Endothelial cell of umbilical vein (primary cell): ENCODE measurements around the gene CRB1. TPM values are rescaled to one million over a fixed set of nuclear protein-coding genes. Genes with fewer than 3 reads are reported as not detected.
"Not testable (repeated sequence)": the region's sequence is repeated elsewhere in the genome, so short reads cannot be mapped to it uniquely, and the experiment has no call there.

Experiments
- BruUV-seq: library from RNA; stranded (reverse); fragments of 400-500 nt; replicated peaks from 2 replicates; lab custom pipeline; 2021; lab: Mats Ljungman, UMichigan
- CTCF ChIA-PET: fragments of 300-600, 350-600 bp; sonication (Branson Sonifier 250); formaldehyde crosslinking; loops from one replicate; lab custom pipeline; 2021; ENCODE audit warnings: antibody characterized with exemption, inconsistent platforms; lab: Charles Lee
- POLR2A ChIA-PET: fragments of 300-600, 350-600 bp; sonication (Branson Sonifier 250); formaldehyde crosslinking; loops from one replicate; lab custom pipeline; 2021; ENCODE audit warnings: antibody characterized with exemption, inconsistent platforms; lab: Charles Lee
- DNase-seq: peaks from one replicate; pipeline ENCODE4 v3.0.0-alpha.2; 2011; ENCODE audit warnings: low read depth, low spot score
- FAIRE-seq: peaks from 2 replicates; lab custom pipeline; 2011; peaks lifted over from hg19 to GRCh38; lab: Jason Lieb, UNC
- H2AFZ ChIP-seq: 2 replicates; pipeline ENCODE4 v1.6.0; 2012; ENCODE audit warnings: low read depth, low read length, control low read depth, inconsistent platforms
- H3K27ac ChIP-seq: 2 replicates; pipeline ENCODE4 v1.5.1; 2011; ENCODE audit warnings: low read depth, mild to moderate bottlenecking, control low read depth, low read length, moderate library complexity; ENCODE audit not compliant: insufficient read depth
- H3K27me3 ChIP-seq, 2 experiments: 2 replicates each; pipeline versions ENCODE4 v1.6.0 to v1.6.1; 2011; ENCODE audit warnings: low read length in 2 of 2, mixed read lengths in 1 of 2; ENCODE audit not compliant: control insufficient read depth in 2 of 2, insufficient read depth in 2 of 2
- H3K36me3 ChIP-seq, 2 experiments: 2 replicates in 1 of 2; 3 replicates in 1 of 2; pipeline ENCODE4 v1.5.1; 2011; ENCODE audit warnings: low read length in 2 of 2, mild to moderate bottlenecking in 1 of 2, moderate library complexity in 1 of 2; ENCODE audit not compliant: control insufficient read depth in 2 of 2, insufficient read depth in 2 of 2; ENCODE audit errors: extremely low read depth in 1 of 2
- H3K4me1 ChIP-seq: 3 replicates; pipeline ENCODE4 v1.5.1; 2011; ENCODE audit warnings: mild to moderate bottlenecking, low read length; ENCODE audit not compliant: control insufficient read depth, insufficient read depth; ENCODE audit errors: extremely low read depth
- H3K4me2 ChIP-seq: 2 replicates; pipeline ENCODE4 v1.6.1; 2011; ENCODE audit warnings: low read length, control low read depth, mixed read lengths; ENCODE audit not compliant: insufficient read depth
- H3K4me3 ChIP-seq, 3 experiments: fragments of 200-600 bp in 1 of 3; sonication (generic), shearing (Covaris generic) in 1 of 3; replicated peaks in 1 of 3; 2 replicates each; pipeline ENCODE4 v1.5.1; 2011 to 2016; ENCODE audit warnings: control low read depth in 3 of 3, low read length in 3 of 3, mild to moderate bottlenecking in 2 of 3, inconsistent platforms in 1 of 3, low read depth in 1 of 3, moderate library complexity in 1 of 3; ENCODE audit not compliant: insufficient read depth in 1 of 3
- H3K79me2 ChIP-seq: 2 replicates; pipeline ENCODE4 v1.6.0; 2012; ENCODE audit warnings: low read length, inconsistent platforms; ENCODE audit not compliant: control insufficient read depth, insufficient read depth
- H3K9ac ChIP-seq: replicated peaks from 2 replicates; pipeline ENCODE3; 2011; ENCODE audit warnings: low read length, control low read depth; ENCODE audit not compliant: insufficient read depth; ENCODE audit errors: extremely low read depth
- H3K9me1 ChIP-seq: replicated peaks from 3 replicates; pipeline ENCODE4 v1.6.0; 2011; ENCODE audit warnings: mild to moderate bottlenecking, low read length; ENCODE audit not compliant: control insufficient read depth, insufficient read depth; ENCODE audit errors: extremely low read depth
- H3K9me3 ChIP-seq: replicated peaks from 2 replicates; pipeline ENCODE4 v1.5.1; 2012; ENCODE audit warnings: low read length, inconsistent platforms; ENCODE audit not compliant: control insufficient read depth, insufficient read depth
- H4K20me1 ChIP-seq: replicated peaks from 2 replicates; pipeline ENCODE3; 2011; ENCODE audit warnings: mild to moderate bottlenecking, low read length; ENCODE audit not compliant: control insufficient read depth, insufficient read depth; ENCODE audit errors: extremely low read depth
- EZH2 ChIP-seq: IDR thresholded peaks from 2 replicates; pipeline ENCODE4 v1.6.1; 2012; ENCODE audit warnings: borderline replicate concordance, low read depth, mild to moderate bottlenecking, moderate library complexity, low read length, inconsistent platforms; ENCODE audit not compliant: severe bottlenecking
- FOS ChIP-seq: IDR thresholded peaks from 2 replicates; pipeline ENCODE4 v1.6.1; 2011; ENCODE audit warnings: mild to moderate bottlenecking, low read length, moderate library complexity, borderline replicate concordance; ENCODE audit not compliant: insufficient read depth
- GATA2 ChIP-seq: IDR thresholded peaks from 2 replicates; pipeline ENCODE4 v1.7.0; 2011; ENCODE audit warnings: low read depth, mild to moderate bottlenecking, moderate library complexity, mixed read lengths, low read length; ENCODE audit not compliant: insufficient read length, insufficient read depth
- JUN ChIP-seq: IDR thresholded peaks from 2 replicates; pipeline ENCODE4 v1.6.1; 2011; ENCODE audit warnings: borderline replicate concordance, low read depth; ENCODE audit not compliant: insufficient read length, insufficient read depth
- MYC ChIP-seq: IDR thresholded peaks from one replicate; pipeline ENCODE4 v1.6.1; 2011; ENCODE audit warnings: mild to moderate bottlenecking, low read depth, low read length
- POLR2A ChIP-seq: IDR thresholded peaks from 2 replicates; pipeline ENCODE4 v1.6.1; 2012; ENCODE audit warnings: low read depth, mild to moderate bottlenecking, control low read depth, low read length
- POLR2AphosphoS5 ChIP-seq: IDR thresholded peaks from 2 replicates; pipeline ENCODE4 v1.6.1; 2012; ENCODE audit warnings: low read depth, mild to moderate bottlenecking, control low read depth, low read length, moderate library complexity; ENCODE audit not compliant: insufficient read depth
- dilution Hi-C: fragments of 300-500 bp; cut with MboI; formaldehyde crosslinking; loops from one replicate; pipeline ENCODE4 v1.15.0; 2019; ENCODE audit warnings: low sequenced_read_pairs; ENCODE audit not compliant: extremely low pct_ligation_motif_present
- intact Hi-C: fragments of 100-400 bp; cut with micrococcal nuclease; formaldehyde crosslinking; loops from one replicate; pipeline ENCODE4 v1.10.0; 2022
- polyA plus RNA-seq, 4 experiments: library from polyadenylated mRNA; depleted of rRNA in 3 of 4; stranded (reverse) in 3 of 4; unstranded in 1 of 4; fragments of >200 nt; gene quantifications; 2 replicates each; pipeline versions ENCODE4 v1.2.1 to v1.2.3, GENCODE V29; 2011 to 2012; ENCODE audit warnings: missing spikeins in 1 of 4
- total RNA-seq: library from RNA; stranded (reverse); gene quantifications from 2 replicates; pipeline ENCODE4 v1.2.3, GENCODE V29; 2021
- TF ChIP-seq, protein P1 (sequence below): IDR thresholded peaks from 2 replicates; pipeline ENCODE4 v1.6.1; 2011; ENCODE audit not compliant: insufficient read depth, insufficient read length
- TF ChIP-seq, protein P2 (sequence below), 2 donors: IDR thresholded peaks; 1 replicate in 1 of 2; 2 replicates in 1 of 2; pipeline ENCODE4 v1.5.1; 2011; ENCODE audit warnings: low read length in 2 of 2, mild to moderate bottlenecking in 2 of 2, moderate library complexity in 2 of 2, control low read depth in 1 of 2, inconsistent platforms in 1 of 2, low read depth in 1 of 2; ENCODE audit not compliant: insufficient read depth in 1 of 2; ENCODE audit errors: extremely low read depth in 1 of 2

The CRB1 gene
- total and polyA plus RNA-seq, 2 donors (not counting 3 experiments of a cell fraction or from before 2014, with no cell fraction given) = not detected

DNA sequence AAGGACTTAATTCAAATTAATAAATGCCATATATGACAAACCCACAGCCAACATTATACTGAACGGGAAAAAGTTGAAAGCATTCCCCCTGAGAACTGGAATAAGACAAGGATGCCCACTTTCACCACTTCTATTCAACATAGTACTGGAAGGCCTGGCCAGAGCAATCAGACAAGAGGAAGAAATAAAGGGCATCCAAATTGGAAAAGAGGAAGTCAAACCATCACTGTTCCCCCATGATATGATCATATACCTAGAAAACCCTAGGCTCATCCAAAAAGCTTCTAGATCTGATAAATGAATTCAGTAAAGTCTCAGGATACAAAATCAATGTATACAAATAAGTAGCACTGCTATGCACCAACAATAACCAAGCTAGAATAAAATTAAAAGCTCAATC is 223.5 kb downstream of the CRB1 start:
- DNase-seq, FAIRE-seq, H3K36me3 ChIP-seq, BruUV-seq, dilution Hi-C loops, H3K27me3 ChIP-seq, H3K9me1 ChIP-seq, H3K4me1 ChIP-seq, intact Hi-C loops, H2AFZ ChIP-seq, H3K79me2 ChIP-seq, CTCF ChIA-PET, H4K20me1 ChIP-seq, H3K4me2 ChIP-seq, H3K27ac ChIP-seq, H3K4me3 ChIP-seq, H3K9me3 ChIP-seq, POLR2A ChIA-PET, H3K9ac ChIP-seq: not testable (repeated sequence)

DNA sequence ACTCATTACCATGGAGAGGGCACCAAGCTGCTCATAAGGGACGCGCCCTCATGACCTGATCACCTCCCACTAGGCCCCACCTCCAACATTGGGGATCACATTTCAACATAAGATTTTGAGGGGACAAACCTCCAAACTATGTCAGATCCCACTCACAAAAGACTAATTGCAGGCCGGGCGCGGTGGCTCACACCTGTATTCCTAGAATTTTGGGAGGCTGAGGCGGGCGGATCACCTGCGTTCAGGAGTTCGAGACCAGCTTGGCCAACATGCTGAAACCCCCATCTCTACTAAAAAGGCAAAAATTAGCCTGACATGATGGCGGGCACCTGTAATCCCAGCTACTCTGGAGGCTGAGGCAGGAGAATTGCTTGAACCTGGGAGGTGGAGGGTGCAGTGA is 228.7 kb downstream of the CRB1 start:
- Histone ChIP-seq H3K4me2 (no peak overlapping the region), H3K4me1 (no peaks in the 10 kb centered on the region), H4K20me1 (no peaks in the 10 kb centered on the region), H3K27ac (no peak overlapping the region), H3K9ac (no peak overlapping the region), H3K79me2 (no peaks in the 10 kb centered on the region), H3K27me3 (no peaks in the 10 kb centered on the region), H2AFZ (no peak overlapping the region), H3K9me1 (no peaks in the 10 kb centered on the region), H3K9me3 (no peaks in the 10 kb centered on the region), H3K36me3 (no peaks in the 10 kb centered on the region), H3K4me3 (no peak overlapping the region)
- TF ChIP-seq, protein P1, sequence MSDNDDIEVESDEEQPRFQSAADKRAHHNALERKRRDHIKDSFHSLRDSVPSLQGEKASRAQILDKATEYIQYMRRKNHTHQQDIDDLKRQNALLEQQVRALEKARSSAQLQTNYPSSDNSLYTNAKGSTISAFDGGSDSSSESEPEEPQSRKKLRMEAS = no peak
- no peak for TF ChIP-seq GATA2
- no peak for TF ChIP-seq JUN
- no peak for TF ChIP-seq EZH2
- no peak for TF ChIP-seq FOS
- TF ChIP-seq, protein P2, sequence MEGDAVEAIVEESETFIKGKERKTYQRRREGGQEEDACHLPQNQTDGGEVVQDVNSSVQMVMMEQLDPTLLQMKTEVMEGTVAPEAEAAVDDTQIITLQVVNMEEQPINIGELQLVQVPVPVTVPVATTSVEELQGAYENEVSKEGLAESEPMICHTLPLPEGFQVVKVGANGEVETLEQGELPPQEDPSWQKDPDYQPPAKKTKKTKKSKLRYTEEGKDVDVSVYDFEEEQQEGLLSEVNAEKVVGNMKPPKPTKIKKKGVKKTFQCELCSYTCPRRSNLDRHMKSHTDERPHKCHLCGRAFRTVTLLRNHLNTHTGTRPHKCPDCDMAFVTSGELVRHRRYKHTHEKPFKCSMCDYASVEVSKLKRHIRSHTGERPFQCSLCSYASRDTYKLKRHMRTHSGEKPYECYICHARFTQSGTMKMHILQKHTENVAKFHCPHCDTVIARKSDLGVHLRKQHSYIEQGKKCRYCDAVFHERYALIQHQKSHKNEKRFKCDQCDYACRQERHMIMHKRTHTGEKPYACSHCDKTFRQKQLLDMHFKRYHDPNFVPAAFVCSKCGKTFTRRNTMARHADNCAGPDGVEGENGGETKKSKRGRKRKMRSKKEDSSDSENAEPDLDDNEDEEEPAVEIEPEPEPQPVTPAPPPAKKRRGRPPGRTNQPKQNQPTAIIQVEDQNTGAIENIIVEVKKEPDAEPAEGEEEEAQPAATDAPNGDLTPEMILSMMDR (IDR thresholded peaks at IDR 0.05; ENCODE audit: extremely low read depth in 1 of 2, insufficient read depth in 1 of 2, low read depth in 1 of 2, low read length in 2 of 2) = no peak
- TF ChIP-seq POLR2AphosphoS5 = no peak
- TF ChIP-seq POLR2A = no peak
- no peak for TF ChIP-seq MYC
- no TSS peak for BruUV-seq
- intact Hi-C loops = no loop called here
- ChIA-PET POLR2A (no interaction called here), CTCF (no interaction called here)
- dilution Hi-C loops = no loop called here
- FAIRE-seq (no peak), DNase-seq (no peak)
